Measurements from ENCODE around the gene FKTN. TPM values are rescaled to one million over a fixed set of nuclear protein-coding genes. Genes with fewer than 3 reads are reported as not detected.
A peak's percentile ranks its signal among the peaks of the same experiment; 100 is the strongest.

The FKTN gene
- total RNA-seq, 2 donors from 2014 or later, result 6.6 to 8.3 TPM

GRCh38 chr9:105656131-105656921 lies 98.4 kb downstream of the FKTN start:
- intact Hi-C loops (cut with DNase I), result no loop called here
- DNase-seq (peak; percentile 4 to 48 (median 30)), ATAC-seq (peak; percentile 65)
- Histone ChIP-seq H3K27ac (no peak overlapping the region), H3K27me3 (no peaks in the 10 kb centered on the region), H3K36me3 (replicated peaks in 1 of 2; ENCODE audit: insufficient read depth in 1 of 2, low read depth in 2 of 2) (no peaks in the 10 kb centered on the region), H3K9me3 (no peaks in the 10 kb centered on the region), H3K4me3 (peak overlapping the region in 1 of 2 donors; percentile 15), H3K4me1 (peaks cover 12% of the 10 kb centered on the region)
- TF ChIP-seq CTCF (IDR thresholded peaks at IDR 0.05) (peak in 6 of 7 experiments; percentile 23 to 48 (median 30)), POLR2A (IDR thresholded peaks at IDR 0.05) (no peak)
- WGBS, 2 donors, result 2 to 3% methylated on average over 16 to 57 of the region's 75 CpGs

GRCh38 chr9:105658351-105658750 lies 100.4 kb downstream of the FKTN start:
- peaks cover 12% of the 10 kb centered on the region for H3K4me1 ChIP-seq
- WGBS, 2 donors, result 71 to 85% methylated on average over 2 of the region's 2 CpGs
- no peak for TF ChIP-seq POLR2A (IDR thresholded peaks at IDR 0.05)
- no peak for TF ChIP-seq CTCF (IDR thresholded peaks at IDR 0.05)
- H3K27me3 ChIP-seq, result no peaks in the 10 kb centered on the region
- no peak overlapping the region for H3K4me3 ChIP-seq
- H3K9me3 ChIP-seq, result no peaks in the 10 kb centered on the region
- H3K36me3 ChIP-seq (replicated peaks in 1 of 2; ENCODE audit: insufficient read depth in 1 of 2, low read depth in 2 of 2), result no peaks in the 10 kb centered on the region
- intact Hi-C loops (cut with DNase I), result no loop called here
- DNase-seq (no peak), ATAC-seq (no peak)
- no peak overlapping the region for H3K27ac ChIP-seq

GRCh38 chr9:105661011-105661410 lies 103.1 kb downstream of the FKTN start:
- no peak overlapping the region for H3K4me3 ChIP-seq
- ATAC-seq, result no peak
- intact Hi-C loops (cut with DNase I), result no loop called here
- H3K9me3 ChIP-seq, result no peaks in the 10 kb centered on the region
- TF ChIP-seq CTCF (IDR thresholded peaks at IDR 0.05) (no peak), POLR2A (IDR thresholded peaks at IDR 0.05) (no peak)
- H3K27me3 ChIP-seq, result no peaks in the 10 kb centered on the region
- WGBS, 2 donors, result 78 to 87% methylated on average over 4 of the region's 4 CpGs
- peaks cover 9% of the 10 kb centered on the region for H3K4me1 ChIP-seq
- no peak overlapping the region for H3K27ac ChIP-seq
- H3K36me3 ChIP-seq (replicated peaks in 1 of 2; ENCODE audit: insufficient read depth in 1 of 2, low read depth in 2 of 2), result no peaks in the 10 kb centered on the region
- DNase-seq, result no peak

- WGBS, 2 donors, result 78% methylated on average over 12 of the region's 12 CpGs
- TF ChIP-seq POLR2A (IDR thresholded peaks at IDR 0.05) (no peak), CTCF (IDR thresholded peaks at IDR 0.05) (no peak)
- Histone ChIP-seq H3K4me1 (no peaks in the 10 kb centered on the region), H3K9me3 (no peaks in the 10 kb centered on the region), H3K27me3 (no peaks in the 10 kb centered on the region), H3K27ac (no peak within 1 kb of the TSS), H3K4me3 (no peak within 1 kb of the TSS), H3K36me3 (replicated peaks in 1 of 2; ENCODE audit: insufficient read depth in 1 of 2, low read depth in 2 of 2) (no peaks in the 10 kb centered on the region)
- DNase-seq, result no peak
- ATAC-seq, result no peak
- intact Hi-C loops (cut with DNase I), result no loop called here
Observed at GRCh38 chr9:105662184-105663104, 104.5 kb downstream of the FKTN start, which contains the start of gene TAL2. Gene TAL2, plus strand, starts transcription at chr9:105662457. Its CDS starts 40 bp downstream, at chr9:105662497.

All from body of pancreas (tissue), 4 donors.